ENCODE measurements around the gene RDH13.

DNA sequence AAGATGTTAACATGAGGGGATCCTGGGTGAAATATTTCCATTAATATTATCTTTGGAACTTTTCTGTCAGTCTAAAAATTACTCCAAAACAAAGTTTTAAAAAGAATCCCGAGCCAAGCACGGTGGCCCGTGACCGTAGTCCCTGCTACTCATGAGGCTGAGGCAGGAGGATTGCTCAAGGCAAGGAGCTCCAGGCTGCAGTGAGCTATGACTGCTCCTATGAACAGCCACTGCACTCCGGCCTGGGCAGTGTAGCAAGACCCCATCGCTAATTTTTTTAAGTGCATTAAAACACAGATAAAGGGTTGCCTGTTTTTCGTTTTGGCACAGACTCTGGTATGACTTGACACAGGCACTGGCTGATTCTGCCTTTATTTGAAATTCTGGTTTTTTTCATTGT, 31.8 kb downstream of the RDH13 start:
- TF ChIP-seq CTCF (IDR thresholded peaks at IDR 0.05) (no peak), ZBTB21 (CRISPR knock-in tag; IDR thresholded peaks at IDR 0.05; ENCODE audit: borderline replicate concordance) (no peak), ETV6 (CRISPR knock-in tag; IDR thresholded peaks at IDR 0.05) (no peak), NFYB (CRISPR knock-in tag; conservative IDR thresholded peaks at IDR 0.05; ENCODE audit: low read depth) (no peak), ESRRA (CRISPR knock-in tag; IDR thresholded peaks at IDR 0.05; ENCODE audit: borderline replicate concordance) (no peak)
- TF ChIP-seq, protein P1, sequence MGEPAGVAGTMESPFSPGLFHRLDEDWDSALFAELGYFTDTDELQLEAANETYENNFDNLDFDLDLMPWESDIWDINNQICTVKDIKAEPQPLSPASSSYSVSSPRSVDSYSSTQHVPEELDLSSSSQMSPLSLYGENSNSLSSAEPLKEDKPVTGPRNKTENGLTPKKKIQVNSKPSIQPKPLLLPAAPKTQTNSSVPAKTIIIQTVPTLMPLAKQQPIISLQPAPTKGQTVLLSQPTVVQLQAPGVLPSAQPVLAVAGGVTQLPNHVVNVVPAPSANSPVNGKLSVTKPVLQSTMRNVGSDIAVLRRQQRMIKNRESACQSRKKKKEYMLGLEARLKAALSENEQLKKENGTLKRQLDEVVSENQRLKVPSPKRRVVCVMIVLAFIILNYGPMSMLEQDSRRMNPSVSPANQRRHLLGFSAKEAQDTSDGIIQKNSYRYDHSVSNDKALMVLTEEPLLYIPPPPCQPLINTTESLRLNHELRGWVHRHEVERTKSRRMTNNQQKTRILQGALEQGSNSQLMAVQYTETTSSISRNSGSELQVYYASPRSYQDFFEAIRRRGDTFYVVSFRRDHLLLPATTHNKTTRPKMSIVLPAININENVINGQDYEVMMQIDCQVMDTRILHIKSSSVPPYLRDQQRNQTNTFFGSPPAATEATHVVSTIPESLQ (CRISPR knock-in tag; IDR thresholded peaks at IDR 0.05): no peak
- TF ChIP-seq, protein P2, sequence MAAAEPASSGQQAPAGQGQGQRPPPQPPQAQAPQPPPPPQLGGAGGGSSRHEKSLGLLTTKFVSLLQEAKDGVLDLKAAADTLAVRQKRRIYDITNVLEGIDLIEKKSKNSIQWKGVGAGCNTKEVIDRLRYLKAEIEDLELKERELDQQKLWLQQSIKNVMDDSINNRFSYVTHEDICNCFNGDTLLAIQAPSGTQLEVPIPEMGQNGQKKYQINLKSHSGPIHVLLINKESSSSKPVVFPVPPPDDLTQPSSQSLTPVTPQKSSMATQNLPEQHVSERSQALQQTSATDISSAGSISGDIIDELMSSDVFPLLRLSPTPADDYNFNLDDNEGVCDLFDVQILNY (CRISPR knock-in tag; IDR thresholded peaks at IDR 0.05): no peak
